ENCODE measurements around the gene CC2D1A.
A peak's percentile ranks its signal among the peaks of the same experiment; 100 is the strongest.

DNA sequence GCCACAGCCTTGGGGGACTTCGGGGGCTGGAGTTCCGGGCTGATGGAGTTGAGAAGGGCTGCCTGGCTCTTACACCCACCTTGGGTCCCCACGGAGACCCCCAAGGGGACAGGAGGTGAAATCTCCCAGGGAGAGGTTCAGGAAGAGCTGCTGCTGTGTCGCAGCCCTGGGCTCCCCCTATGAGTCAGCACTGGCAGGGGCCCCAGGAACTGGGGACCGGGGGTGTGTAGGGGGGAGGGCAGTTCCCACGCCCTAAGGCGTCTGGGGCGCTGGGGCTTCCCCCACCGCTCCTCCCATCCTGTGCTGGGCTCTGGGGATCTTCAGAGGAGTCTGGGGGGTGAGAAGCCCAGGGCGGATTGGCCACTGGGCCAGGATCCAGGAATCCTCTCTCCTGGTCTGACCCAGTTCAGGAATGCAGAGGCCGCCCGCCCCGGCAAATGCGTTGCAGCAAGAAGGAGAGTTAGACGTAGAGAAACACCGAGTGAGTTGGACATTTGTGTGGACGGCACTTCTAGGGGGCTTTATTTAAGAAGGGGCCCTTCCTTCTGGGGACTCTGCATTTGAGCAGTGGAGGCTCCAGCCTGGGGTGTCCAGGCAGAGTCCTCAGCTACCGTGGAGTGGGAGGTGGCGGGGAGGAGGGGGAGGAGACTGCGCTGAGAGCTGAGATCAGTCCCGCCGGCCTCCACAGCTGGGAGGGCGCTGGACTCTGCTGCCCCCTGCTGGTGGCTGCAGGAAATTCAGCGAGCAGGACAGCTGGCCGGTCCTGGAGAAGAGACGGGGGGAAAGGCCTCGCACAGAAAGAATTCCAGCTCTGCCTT, 44.1 kb upstream of the CC2D1A start:
- TF ChIP-seq, protein P1, sequence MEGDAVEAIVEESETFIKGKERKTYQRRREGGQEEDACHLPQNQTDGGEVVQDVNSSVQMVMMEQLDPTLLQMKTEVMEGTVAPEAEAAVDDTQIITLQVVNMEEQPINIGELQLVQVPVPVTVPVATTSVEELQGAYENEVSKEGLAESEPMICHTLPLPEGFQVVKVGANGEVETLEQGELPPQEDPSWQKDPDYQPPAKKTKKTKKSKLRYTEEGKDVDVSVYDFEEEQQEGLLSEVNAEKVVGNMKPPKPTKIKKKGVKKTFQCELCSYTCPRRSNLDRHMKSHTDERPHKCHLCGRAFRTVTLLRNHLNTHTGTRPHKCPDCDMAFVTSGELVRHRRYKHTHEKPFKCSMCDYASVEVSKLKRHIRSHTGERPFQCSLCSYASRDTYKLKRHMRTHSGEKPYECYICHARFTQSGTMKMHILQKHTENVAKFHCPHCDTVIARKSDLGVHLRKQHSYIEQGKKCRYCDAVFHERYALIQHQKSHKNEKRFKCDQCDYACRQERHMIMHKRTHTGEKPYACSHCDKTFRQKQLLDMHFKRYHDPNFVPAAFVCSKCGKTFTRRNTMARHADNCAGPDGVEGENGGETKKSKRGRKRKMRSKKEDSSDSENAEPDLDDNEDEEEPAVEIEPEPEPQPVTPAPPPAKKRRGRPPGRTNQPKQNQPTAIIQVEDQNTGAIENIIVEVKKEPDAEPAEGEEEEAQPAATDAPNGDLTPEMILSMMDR (IDR thresholded peaks at IDR 0.05), result peak; percentile 98 to 100 (median 99)
- peak; percentile 28 to 41 (median 39) for TF ChIP-seq POLR2AphosphoS5 (IDR thresholded peaks at IDR 0.05)
